Vagina (tissue), 2 donors: ENCODE measurements around the gene ADAM30.

Experiments
- CTCF ChIP-seq, 3 experiments: fragments of 450-650 bp in 2 of 3; fragments of 200-600 bp in 1 of 3; sonication (generic) in 1 of 3; IDR thresholded peaks; one replicate each; pipeline ENCODE4 v1.5.1; 2017 to 2019; ENCODE audit warnings: antibody characterized with exemption in 3 of 3, mild to moderate bottlenecking in 2 of 3, moderate library complexity in 2 of 3
- POLR2A ChIP-seq, 2 donors: fragments of 450-650 bp; IDR thresholded peaks; one replicate each; pipeline ENCODE4 v1.6.1; 2017; ENCODE audit warnings: antibody characterized with exemption in 2 of 2, mild to moderate bottlenecking in 2 of 2, moderate library complexity in 2 of 2
- POLR2AphosphoS5 ChIP-seq, 2 donors: sonication (generic); formaldehyde crosslinking; IDR thresholded peaks; one replicate each; pipeline ENCODE4 v1.9.0; 2017; ENCODE audit warnings: antibody characterized with exemption in 2 of 2, mild to moderate bottlenecking in 2 of 2, low read depth in 1 of 2; ENCODE audit not compliant: insufficient read depth in 1 of 2

DNA sequence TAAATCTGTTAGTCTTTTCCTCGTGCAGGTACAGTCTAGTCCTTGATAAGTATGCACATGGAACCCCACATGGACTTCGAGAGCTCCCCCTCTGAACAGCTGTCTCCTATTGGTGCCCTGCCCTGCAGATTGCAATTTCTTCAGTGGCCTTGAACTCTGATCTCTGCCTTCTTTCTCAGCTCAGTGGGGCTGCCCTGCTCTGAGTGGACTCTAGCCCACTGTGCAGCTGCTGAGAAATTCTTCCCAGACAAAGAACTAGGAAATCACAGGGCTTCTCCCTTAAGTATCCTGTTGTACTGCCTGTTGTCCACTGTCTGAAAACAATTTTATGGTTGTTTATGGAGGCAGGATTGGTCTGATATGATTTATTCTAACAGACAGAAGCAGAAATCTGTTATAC is 38.2 kb downstream of the ADAM30 start:
- no peak for TF ChIP-seq CTCF (IDR thresholded peaks at IDR 0.05)
- TF ChIP-seq POLR2A (IDR thresholded peaks at IDR 0.05), result no peak
- TF ChIP-seq POLR2AphosphoS5 (IDR thresholded peaks at IDR 0.05; ENCODE audit: insufficient read depth in 1 of 2, low read depth in 1 of 2), result no peak
